ENCODE measurements around the gene CCDC137. TPM values are rescaled to one million over a fixed set of nuclear protein-coding genes. Genes with fewer than 3 reads are reported as not detected.

The CCDC137 gene
- total and polyA plus RNA-seq, 2 of the 13 experiments (the other 11 are each of a cell fraction or from before 2014, with no cell fraction given), result 14.6 to 39.1 TPM

GRCh38 chr17:81701288-81702071 lies 34.9 kb downstream of the CCDC137 start (continued):
- TF ChIP-seq PATZ1 (CRISPR knock-in tag; IDR thresholded peaks at IDR 0.05) (peak; percentile 42; the same call in 1 of the 2 replicates), STAG1 (CRISPR knock-in tag; IDR thresholded peaks at IDR 0.05) (peak; percentile 22), NFYB (CRISPR knock-in tag; IDR thresholded peaks at IDR 0.05) (no peak), FOXK2 (IDR thresholded peaks at IDR 0.05) (no peak), TBP (CRISPR knock-in tag; IDR thresholded peaks at IDR 0.05) (no peak), ELF4 (CRISPR knock-in tag; IDR thresholded peaks at IDR 0.05; ENCODE audit: borderline replicate concordance) (no peak), DZIP1 (CRISPR knock-in tag; IDR thresholded peaks at IDR 0.05) (no peak), ZBTB1 (CRISPR knock-in tag; IDR thresholded peaks at IDR 0.05; ENCODE audit: borderline replicate concordance) (no peak), SRY (CRISPR knock-in tag; IDR thresholded peaks at IDR 0.05) (no peak), SKIL (CRISPR knock-in tag; IDR thresholded peaks at IDR 0.05; ENCODE audit: borderline replicate concordance) (no peak), STAT6 (CRISPR knock-in tag; IDR thresholded peaks at IDR 0.05; ENCODE audit: borderline replicate concordance) (no peak), HNRNPUL1 (IDR thresholded peaks at IDR 0.05; ENCODE audit: low read depth, low read length) (no peak), ZNF326 (CRISPR knock-in tag; IDR thresholded peaks at IDR 0.05; ENCODE audit: borderline replicate concordance) (no peak), ZBTB37 (CRISPR knock-in tag; IDR thresholded peaks at IDR 0.05) (no peak)
